Activated naive CD8-positive, alpha-beta T cell (primary cell): ENCODE results near the gene MAN1A1.

ENCODE experiments used
- H3K27ac Mint-ChIP-seq: one replicate; pipeline ENCODE4 v1.8.0; 2021; ENCODE audit warnings: mixed read lengths
- H3K27me3 Mint-ChIP-seq: one replicate; pipeline ENCODE4 v1.8.0; 2021; ENCODE audit warnings: mixed read lengths
- H3K36me3 Mint-ChIP-seq: one replicate; pipeline ENCODE4 v1.8.0; 2021; ENCODE audit warnings: mixed read lengths
- H3K4me1 Mint-ChIP-seq: one replicate; pipeline ENCODE4 v1.8.0; 2021; ENCODE audit warnings: low read depth, mixed read lengths
- H3K4me3 Mint-ChIP-seq: one replicate; pipeline ENCODE4 v1.8.0; 2021; ENCODE audit warnings: mild to moderate bottlenecking, mixed read lengths
- H3K9me3 Mint-ChIP-seq: one replicate; pipeline ENCODE4 v1.8.0; 2021; ENCODE audit warnings: low read depth, mixed read lengths

The MAN1A1 gene

DNA sequence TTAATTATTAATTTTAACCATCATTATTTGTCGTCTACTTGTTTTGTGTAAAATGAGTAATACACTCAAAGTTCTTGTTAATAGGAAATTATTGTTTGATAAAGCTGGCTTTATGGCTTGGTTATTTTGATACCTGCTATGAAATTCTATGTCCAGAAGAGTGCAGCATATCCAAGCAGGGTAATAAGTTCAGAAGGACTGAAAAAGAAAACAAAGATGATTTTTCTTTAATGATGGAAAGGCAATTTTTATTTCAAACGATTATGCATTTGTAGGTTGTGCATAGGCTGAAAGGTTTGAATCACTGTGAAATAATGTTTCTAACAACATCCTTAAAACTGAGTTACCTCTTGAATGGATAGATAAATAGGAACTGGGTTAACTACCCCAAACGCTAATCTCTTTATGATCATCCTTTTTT is 1.4 kb upstream of the MAN1A1 start:
- Mint-ChIP-seq H3K27ac (peak overlapping the region; percentile 94), H3K9me3 (no peaks in the 10 kb centered on the region), H3K4me1 (peaks cover 40% of the 10 kb centered on the region)

DNA sequence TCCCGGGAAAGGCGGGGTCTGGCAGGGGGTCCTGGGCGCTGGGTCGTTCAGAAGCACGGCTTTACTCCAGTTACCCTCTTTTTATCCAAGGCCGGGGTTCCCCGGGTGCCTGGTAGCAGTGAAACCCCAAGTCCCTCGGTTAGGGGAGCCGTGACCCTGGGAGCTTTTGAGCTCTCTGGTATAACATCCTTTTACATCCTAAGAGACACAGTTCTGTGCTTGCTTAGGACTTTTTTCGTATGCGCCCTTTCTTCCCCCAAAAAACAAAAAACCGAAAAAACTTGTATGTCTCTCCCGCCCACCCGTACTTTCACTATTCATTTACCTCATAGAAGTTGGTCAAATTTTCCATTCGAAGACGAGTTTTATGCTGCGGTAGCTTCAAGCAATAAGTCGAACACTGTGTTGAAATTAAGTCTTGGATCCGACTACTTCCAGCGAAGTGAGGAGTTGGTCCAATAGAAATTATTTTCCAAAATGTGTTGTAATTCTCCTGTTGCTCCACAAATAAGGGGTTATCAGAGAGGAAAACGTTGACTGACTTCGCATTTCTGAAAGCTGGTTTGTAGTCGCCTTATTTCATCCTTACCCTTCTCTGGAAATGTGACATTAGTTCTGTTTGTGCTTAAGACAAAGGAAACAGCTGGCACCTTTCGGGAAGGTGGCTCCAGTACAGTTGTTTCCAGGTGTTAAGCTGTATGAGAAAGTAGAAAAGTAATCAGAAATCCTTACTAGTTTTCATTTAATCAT is 816 bp upstream of the MAN1A1 start:
- H3K4me1 Mint-ChIP-seq, result peaks cover 44% of the 10 kb centered on the region
- peak overlapping the region; percentile 94 for H3K27ac Mint-ChIP-seq
- H3K4me3 Mint-ChIP-seq, result peak overlapping the region; percentile 90
- peaks cover 6% of the 10 kb centered on the region for H3K36me3 Mint-ChIP-seq
- no peaks in the 10 kb centered on the region for H3K27me3 Mint-ChIP-seq
- no peaks in the 10 kb centered on the region for H3K9me3 Mint-ChIP-seq

More for the DNA sequence above, 1.4 kb upstream of the MAN1A1 start:
- H3K4me3 Mint-ChIP-seq, result peak overlapping the region; percentile 90
- peaks cover 6% of the 10 kb centered on the region for H3K36me3 Mint-ChIP-seq
- no peaks in the 10 kb centered on the region for H3K27me3 Mint-ChIP-seq

DNA sequence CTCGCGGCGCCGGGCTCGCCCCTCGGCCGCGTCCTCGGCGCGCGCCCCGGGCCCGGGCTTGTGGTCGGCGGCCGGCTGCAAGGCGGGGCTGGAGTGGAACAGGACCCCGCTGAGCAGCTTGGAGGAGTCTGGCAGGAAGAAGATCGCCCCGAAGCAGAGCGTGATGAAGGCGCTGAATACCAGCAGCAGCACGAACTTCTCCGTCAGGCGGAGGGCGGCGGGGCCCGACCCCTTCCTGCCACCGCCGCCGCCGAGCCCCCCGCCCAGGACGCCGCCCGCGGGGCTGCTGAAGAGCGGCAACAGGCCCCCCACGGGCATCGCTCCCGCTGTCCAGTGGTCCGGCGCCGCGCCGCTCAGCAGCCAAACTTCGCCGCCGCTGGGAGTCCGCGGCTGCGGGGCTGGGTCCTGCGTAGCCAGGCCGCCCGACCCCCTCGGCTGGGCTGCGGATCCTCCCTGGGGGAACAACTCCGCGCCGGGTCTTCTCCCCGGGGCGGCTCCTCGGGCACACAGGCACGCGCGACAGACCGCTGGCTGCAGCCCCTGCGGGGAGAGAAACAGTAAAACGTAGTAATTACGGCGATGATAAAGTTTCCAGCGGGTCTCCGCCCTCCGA is 707 bp downstream of the MAN1A1 start:
- no peaks in the 10 kb centered on the region for H3K27me3 Mint-ChIP-seq
- peak overlapping the region; percentile 97 for H3K4me3 Mint-ChIP-seq

DNA sequence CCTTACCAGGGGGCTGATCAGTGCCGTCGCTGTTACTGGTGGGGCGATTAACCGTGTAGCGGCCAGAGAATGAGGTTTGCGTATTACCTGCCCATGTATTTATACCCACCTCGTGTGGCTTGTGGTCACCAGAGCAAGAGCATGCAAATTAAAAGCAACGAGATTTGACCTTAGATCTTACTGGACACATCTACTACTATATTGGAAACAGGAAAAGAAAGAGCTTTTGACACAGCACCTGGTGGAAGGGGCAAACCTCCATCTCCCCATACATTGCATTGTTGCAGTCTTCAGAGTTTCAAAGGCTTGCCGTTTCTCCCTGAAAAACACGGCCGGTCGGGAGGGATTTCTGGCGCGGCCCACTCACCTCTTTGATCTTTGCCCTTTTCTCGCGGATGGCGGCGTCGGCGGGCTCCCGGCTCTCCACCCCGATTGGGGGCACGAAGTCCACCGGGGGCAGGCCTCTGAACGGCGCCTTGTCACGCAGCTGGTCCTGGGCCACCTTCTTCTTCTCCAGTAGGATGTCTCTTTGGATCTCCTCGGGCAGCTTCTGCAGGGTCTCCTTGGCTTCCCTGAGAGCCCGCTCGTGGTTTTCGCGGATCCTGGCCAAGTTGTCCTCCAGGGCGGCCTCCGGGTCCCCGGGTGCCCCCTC is 1.3 kb downstream of the MAN1A1 start:
- peak overlapping the region; percentile 97 for H3K4me3 Mint-ChIP-seq
- H3K27ac Mint-ChIP-seq, result peak overlapping the region; percentile 92
- no peaks in the 10 kb centered on the region for H3K27me3 Mint-ChIP-seq
- H3K9me3 Mint-ChIP-seq, result no peaks in the 10 kb centered on the region
- H3K36me3 Mint-ChIP-seq, result peaks cover 3% of the 10 kb centered on the region
- peaks cover 59% of the 10 kb centered on the region for H3K4me1 Mint-ChIP-seq

More for the DNA sequence above, 707 bp downstream of the MAN1A1 start:
- peak overlapping the region; percentile 64 for H3K27ac Mint-ChIP-seq
- H3K4me1 Mint-ChIP-seq, result peaks cover 58% of the 10 kb centered on the region
- H3K9me3 Mint-ChIP-seq, result no peaks in the 10 kb centered on the region
- peaks cover 6% of the 10 kb centered on the region for H3K36me3 Mint-ChIP-seq

DNA sequence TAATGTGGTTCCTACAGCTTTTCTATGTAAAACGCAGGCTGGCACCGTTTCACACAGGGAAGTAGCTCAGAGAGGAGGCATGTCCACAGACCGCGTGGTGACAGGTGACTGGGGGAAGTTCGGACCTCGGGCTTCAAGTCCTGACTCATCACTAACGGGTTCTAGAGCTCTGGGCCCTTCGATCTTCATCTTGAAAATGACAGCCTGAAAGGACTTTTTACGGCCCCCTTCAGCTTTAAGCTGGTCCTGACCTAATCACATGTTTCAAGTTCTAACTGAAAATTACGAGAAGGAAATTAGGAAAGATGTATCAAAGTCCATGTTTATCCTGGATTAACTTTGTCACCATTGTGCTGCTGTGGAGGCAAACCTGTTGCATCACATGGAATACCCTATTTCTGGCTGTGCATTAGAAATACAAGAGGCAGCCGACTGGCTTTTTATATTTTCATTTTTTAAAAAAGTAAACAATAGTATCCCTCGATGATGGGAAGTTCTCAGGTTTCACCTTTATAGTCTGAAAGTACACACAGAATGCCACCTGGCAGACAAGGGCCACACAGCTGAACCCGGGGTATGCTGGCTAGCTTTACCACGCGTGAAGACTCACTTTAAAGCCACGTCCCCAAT is 2.0 kb downstream of the MAN1A1 start:
- Mint-ChIP-seq H3K27ac (peak overlapping the region; percentile 92), H3K4me3 (peak overlapping the region; percentile 97), H3K36me3 (peaks cover 3% of the 10 kb centered on the region), H3K9me3 (no peaks in the 10 kb centered on the region), H3K27me3 (no peaks in the 10 kb centered on the region), H3K4me1 (peaks cover 62% of the 10 kb centered on the region)

DNA sequence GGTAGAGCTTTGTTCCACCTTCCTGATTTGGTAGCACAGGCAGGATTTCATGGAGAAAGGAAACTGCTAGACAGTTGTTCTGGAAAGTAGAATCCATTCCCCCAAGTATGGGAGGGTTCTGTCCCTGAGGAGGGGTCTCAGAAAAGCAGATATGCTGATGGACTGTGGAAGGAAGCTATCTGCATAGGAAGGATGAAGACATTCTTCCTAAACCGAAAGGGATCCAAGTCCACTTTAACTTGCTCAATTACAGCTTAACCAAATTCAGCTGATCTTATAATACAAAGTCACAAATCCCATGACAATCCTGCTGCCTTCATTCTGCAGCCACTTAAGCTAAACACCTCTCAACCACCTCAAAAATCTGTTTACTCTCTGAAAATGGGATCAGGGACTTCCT is 2.6 kb downstream of the MAN1A1 start:
- Mint-ChIP-seq H3K27me3 (no peaks in the 10 kb centered on the region), H3K27ac (peak overlapping the region; percentile 77), H3K36me3 (peaks cover 3% of the 10 kb centered on the region), H3K4me3 (peak overlapping the region; percentile 97), H3K4me1 (peaks cover 62% of the 10 kb centered on the region), H3K9me3 (no peaks in the 10 kb centered on the region)

DNA sequence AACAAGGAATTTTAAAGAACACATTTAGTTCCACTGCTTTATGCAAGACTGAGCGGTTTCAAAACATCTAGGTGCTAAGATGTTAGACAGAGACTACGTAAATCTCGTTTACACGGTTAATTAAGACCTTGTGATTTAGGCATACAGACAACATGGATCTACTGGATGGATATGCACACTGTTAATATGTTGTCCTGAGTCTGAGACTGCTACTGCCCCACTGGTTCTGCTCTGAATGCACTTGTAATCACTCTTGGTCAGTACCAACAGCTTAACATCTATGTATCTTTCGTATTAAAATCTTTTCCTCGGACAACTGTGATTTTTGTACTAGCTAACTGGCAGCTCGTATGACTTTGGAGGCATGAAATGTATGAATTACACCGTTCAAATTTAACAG is 3.1 kb downstream of the MAN1A1 start:
- peaks cover 58% of the 10 kb centered on the region for H3K4me1 Mint-ChIP-seq
- H3K27me3 Mint-ChIP-seq, result no peaks in the 10 kb centered on the region
- H3K36me3 Mint-ChIP-seq, result no peaks in the 10 kb centered on the region
- peak overlapping the region; percentile 97 for H3K4me3 Mint-ChIP-seq
- no peaks in the 10 kb centered on the region for H3K9me3 Mint-ChIP-seq
- H3K27ac Mint-ChIP-seq, result peak overlapping the region; percentile 9

DNA sequence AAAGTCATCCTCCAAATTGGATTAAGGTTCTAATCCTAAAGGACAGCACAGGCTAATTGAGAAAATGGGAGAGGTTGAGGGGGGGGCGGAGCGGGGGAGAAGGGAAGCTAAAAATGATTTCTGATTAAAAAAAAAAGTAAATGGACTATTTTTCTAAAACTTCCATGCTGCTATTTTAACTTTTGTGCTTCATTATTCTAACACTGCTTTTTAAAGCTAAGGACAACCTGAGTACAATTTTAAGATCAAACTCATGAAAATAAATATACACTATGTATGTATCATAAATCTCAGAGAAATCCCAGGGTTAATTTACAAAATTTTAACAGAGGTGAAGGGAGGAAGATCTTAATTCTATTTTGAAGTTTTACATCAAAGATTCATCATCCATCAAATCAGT is 4.4 kb downstream of the MAN1A1 start:
- Mint-ChIP-seq H3K4me1 (peaks cover 58% of the 10 kb centered on the region), H3K36me3 (no peaks in the 10 kb centered on the region), H3K4me3 (peak overlapping the region; percentile 97), H3K27me3 (no peaks in the 10 kb centered on the region), H3K27ac (peak overlapping the region; percentile 36), H3K9me3 (no peaks in the 10 kb centered on the region)

DNA sequence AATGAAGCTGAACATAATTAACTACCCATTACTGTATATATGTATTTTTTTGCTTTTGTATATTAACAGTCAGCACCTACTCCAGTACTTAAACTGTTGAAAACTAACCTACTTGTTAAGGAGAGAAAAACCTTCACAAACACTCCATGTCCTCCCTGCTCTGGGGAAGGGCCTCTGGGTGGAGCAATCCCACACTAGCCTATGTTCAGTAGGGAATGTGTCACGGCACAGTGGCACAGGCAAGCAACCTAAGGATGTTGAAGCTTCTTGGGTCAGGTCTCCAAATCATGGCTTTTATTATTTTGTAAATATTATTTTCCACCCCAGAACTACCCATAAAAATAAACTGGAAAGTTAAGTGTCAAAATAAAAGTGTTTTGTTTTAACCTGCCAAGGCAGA is 5.3 kb downstream of the MAN1A1 start:
- no peaks in the 10 kb centered on the region for H3K36me3 Mint-ChIP-seq
- no peaks in the 10 kb centered on the region for H3K9me3 Mint-ChIP-seq
- H3K27ac Mint-ChIP-seq, result no peak overlapping the region

DNA sequence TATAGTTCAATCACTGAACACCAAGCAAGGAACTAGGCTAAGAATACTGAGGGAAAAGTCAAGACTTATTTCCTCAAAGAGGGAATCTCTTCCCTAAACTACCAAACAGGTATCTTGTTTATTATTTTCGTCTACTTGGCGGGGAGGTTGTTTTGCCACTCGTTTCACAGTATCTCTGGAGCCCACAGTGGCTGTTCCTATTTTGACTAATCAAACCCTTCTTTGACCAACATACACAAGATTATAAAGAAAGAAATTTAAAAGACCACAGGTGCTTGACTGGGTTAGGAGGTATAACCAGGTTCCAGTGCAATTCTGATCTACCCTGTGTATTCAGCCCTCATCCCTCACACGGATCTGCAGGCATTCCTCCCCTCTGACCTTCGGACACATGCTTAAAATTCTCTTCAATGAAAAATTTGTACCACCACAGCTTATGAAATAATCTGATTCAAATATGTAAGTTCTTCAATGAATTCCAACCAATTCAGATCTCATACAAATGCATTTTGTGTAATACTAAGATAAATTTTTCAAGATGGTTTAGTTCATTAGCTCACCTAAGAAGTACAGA is 5.9 kb downstream of the MAN1A1 start:
- Mint-ChIP-seq H3K27ac (no peak overlapping the region), H3K4me1 (peaks cover 65% of the 10 kb centered on the region), H3K27me3 (no peaks in the 10 kb centered on the region), H3K9me3 (no peaks in the 10 kb centered on the region), H3K4me3 (no peak overlapping the region), H3K36me3 (peaks cover 2% of the 10 kb centered on the region)

More for the DNA sequence above, 5.3 kb downstream of the MAN1A1 start:
- Mint-ChIP-seq H3K27me3 (no peaks in the 10 kb centered on the region), H3K4me3 (no peak overlapping the region), H3K4me1 (peaks cover 59% of the 10 kb centered on the region)

DNA sequence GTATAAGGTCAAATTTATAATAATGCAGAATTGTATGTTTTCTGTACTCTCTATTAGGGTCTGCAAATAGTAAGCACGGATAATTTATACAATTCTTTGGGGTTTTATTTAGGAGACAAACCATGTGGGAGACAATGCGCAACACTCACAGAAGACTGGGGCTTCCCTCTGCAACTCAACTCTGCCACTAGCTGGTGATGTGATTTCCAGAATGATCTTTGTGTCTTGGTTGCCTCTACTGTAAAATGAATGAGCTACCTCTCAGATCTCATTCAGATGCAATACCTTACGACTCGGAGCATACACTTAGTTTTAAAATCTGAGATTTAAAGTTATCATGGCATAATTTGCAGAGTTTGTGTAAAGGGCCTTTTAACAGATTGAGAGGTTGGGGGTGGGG is 6.4 kb downstream of the MAN1A1 start:
- peaks cover 64% of the 10 kb centered on the region for H3K4me1 Mint-ChIP-seq
- H3K36me3 Mint-ChIP-seq, result peaks cover 2% of the 10 kb centered on the region
- H3K27me3 Mint-ChIP-seq, result no peaks in the 10 kb centered on the region
- H3K27ac Mint-ChIP-seq, result peak overlapping the region; percentile 13
- no peaks in the 10 kb centered on the region for H3K9me3 Mint-ChIP-seq
- H3K4me3 Mint-ChIP-seq, result no peak overlapping the region

DNA sequence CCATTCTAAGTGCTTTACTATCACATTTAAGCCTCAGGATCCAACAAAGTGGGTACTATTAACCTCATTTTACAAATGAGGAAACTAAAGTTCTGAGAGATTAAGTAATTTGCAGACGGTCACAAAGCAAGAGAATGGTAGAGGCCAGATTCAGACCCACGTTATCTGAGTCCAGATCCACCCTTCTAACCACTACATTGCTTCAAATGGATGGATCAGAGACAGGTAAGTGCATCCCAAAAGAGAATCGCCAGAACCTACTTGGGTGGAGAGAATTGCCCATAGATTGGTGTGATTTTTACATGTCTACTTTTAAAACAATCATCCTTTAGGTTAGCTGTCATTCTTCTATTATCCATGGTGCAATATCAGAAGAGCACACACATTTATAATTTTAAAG is 7.1 kb downstream of the MAN1A1 start:
- H3K27me3 Mint-ChIP-seq, result no peaks in the 10 kb centered on the region
- H3K27ac Mint-ChIP-seq, result no peak overlapping the region
- peaks cover 59% of the 10 kb centered on the region for H3K4me1 Mint-ChIP-seq
- H3K36me3 Mint-ChIP-seq, result peaks cover 2% of the 10 kb centered on the region
- no peaks in the 10 kb centered on the region for H3K9me3 Mint-ChIP-seq
- H3K4me3 Mint-ChIP-seq, result no peak overlapping the region

DNA sequence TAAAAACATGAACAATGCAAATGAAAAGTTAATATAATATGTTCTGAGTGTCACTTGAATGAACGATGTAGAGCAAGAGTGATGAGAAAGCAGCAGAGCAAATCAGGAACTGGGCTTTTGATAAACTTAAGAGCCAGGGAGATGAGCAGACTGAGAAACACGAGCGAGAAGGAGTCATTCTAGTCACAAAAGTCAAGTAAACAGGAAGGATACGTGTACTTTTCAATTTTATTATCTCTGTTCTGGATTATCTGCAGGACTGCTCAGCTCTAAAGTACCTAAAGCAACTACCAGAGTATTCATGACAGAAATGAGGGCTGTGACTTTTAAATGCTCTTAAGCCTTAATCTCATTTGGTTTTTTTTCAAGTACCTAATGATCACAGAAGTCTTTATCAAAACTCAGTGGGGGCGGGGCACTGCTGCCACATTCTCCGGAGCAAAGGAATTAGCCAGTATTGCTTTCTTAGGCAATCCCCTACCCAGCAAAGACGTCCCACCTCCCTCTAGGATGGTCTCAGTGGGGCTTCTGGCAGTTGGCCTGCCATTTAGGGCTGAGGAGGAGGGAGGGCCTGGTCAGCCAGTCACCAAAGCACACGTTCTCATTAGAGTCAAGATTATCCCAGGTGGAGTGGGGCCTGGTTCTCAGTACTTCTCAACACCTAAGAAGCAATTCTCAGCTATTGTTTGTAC is 8.6 kb downstream of the MAN1A1 start:
- H3K36me3 Mint-ChIP-seq, result peaks cover 6% of the 10 kb centered on the region
- H3K27ac Mint-ChIP-seq, result no peak overlapping the region
- no peak overlapping the region for H3K4me3 Mint-ChIP-seq
- H3K27me3 Mint-ChIP-seq, result no peaks in the 10 kb centered on the region
- no peaks in the 10 kb centered on the region for H3K9me3 Mint-ChIP-seq
- H3K4me1 Mint-ChIP-seq, result peaks cover 55% of the 10 kb centered on the region

DNA sequence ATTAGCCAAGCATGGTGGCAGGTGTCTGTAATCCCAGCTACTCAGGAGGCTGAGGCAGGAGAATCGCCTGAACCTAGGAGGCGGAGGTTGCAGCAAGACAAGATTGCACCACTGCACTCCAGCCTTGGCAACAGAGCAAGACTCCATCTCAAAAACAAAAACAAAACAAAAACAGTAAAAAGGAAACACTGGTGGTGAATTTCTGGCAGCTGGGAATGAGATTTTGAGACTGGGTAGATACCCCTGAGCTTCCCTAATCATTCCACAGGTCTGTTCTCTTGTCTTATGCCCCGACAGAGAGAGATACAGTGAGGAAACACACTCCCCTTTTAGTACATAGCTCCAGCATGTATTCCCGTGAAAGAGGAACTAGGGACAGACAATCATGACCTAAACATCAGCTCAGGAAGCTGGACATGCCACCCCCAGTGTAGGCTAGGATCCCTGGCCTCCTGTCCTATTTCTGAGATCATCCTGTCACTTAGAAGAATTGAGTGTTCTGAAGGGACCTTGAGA is 9.6 kb downstream of the MAN1A1 start:
- peaks cover 9% of the 10 kb centered on the region for H3K36me3 Mint-ChIP-seq
- peaks cover 55% of the 10 kb centered on the region for H3K4me1 Mint-ChIP-seq
- no peaks in the 10 kb centered on the region for H3K27me3 Mint-ChIP-seq
- no peaks in the 10 kb centered on the region for H3K9me3 Mint-ChIP-seq
- H3K4me3 Mint-ChIP-seq, result no peak overlapping the region
- no peak overlapping the region for H3K27ac Mint-ChIP-seq
